Measurements from ENCODE around the gene KAZN.

DNA sequence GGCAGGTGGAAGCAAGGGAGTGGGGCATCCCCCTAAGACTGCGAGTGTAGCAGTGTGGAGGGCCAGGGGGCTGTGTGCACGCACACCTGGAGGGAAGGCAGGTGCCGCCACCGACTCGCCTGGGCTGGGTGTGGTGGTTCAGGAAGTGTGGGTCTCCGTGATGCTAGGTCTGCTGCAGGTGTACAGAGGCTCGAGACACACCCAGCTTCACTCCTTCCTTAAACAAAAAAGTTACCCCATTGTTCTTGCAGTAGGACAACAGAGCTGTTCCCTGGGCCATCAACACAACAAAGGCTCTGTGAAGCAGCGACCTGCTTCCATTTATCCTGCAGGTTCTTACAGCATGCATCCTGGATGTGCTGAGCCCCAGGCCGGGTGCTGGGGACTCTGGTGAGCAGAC, 454.7 kb downstream of the KAZN start:
- TF ChIP-seq, protein P1, sequence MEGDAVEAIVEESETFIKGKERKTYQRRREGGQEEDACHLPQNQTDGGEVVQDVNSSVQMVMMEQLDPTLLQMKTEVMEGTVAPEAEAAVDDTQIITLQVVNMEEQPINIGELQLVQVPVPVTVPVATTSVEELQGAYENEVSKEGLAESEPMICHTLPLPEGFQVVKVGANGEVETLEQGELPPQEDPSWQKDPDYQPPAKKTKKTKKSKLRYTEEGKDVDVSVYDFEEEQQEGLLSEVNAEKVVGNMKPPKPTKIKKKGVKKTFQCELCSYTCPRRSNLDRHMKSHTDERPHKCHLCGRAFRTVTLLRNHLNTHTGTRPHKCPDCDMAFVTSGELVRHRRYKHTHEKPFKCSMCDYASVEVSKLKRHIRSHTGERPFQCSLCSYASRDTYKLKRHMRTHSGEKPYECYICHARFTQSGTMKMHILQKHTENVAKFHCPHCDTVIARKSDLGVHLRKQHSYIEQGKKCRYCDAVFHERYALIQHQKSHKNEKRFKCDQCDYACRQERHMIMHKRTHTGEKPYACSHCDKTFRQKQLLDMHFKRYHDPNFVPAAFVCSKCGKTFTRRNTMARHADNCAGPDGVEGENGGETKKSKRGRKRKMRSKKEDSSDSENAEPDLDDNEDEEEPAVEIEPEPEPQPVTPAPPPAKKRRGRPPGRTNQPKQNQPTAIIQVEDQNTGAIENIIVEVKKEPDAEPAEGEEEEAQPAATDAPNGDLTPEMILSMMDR (IDR thresholded peaks at IDR 0.05; ENCODE audit: low read length) = no peak
- no peak for TF ChIP-seq EZH2 (IDR thresholded peaks at IDR 0.05; ENCODE audit: borderline replicate concordance, low read length)
